SK-N-MC (cell line): ENCODE measurements around the gene PLVAP.
A peak's percentile ranks its signal among the peaks of the same experiment; 100 is the strongest.

Source experiments
- DNase-seq: peaks from one replicate; pipeline ENCODE4 v3.0.0-alpha.2; 2011; ENCODE audit warnings: low read depth, low spot score
- H3K27ac ChIP-seq: fragments of 200-600 bp; sonication (generic); 2 replicates; pipeline ENCODE4 v1.5.1; 2016; ENCODE audit warnings: mixed run types
- H3K36me3 ChIP-seq: fragments of 200-600 bp; sonication (generic); 2 replicates; pipeline ENCODE4 v1.6.1; 2017; ENCODE audit warnings: antibody characterized with exemption, low read length, mixed read lengths; ENCODE audit not compliant: insufficient read depth
- H3K4me3 ChIP-seq: fragments of 200-600 bp; sonication (generic); 2 replicates; pipeline ENCODE4 v1.5.1; 2016
- H3K9ac ChIP-seq: fragments of 200-600 bp; sonication (generic); 2 replicates; pipeline ENCODE4 v1.8.0; 2017; ENCODE audit warnings: mixed run types, mixed read lengths; ENCODE audit not compliant: insufficient read length
- H3K9me3 ChIP-seq: fragments of 200-600 bp; sonication (generic); 2 replicates; pipeline ENCODE4 v1.6.1; 2017; ENCODE audit warnings: low read depth, mild to moderate bottlenecking, antibody characterized with exemption, low read length, moderate library complexity, mixed read lengths
- EZH2 ChIP-seq: fragments of 200-600 bp; sonication (generic); IDR thresholded peaks from one replicate; pipeline ENCODE4 v1.6.1; 2017; ENCODE audit warnings: antibody characterized with exemption
- FOXP2 ChIP-seq: optimal IDR thresholded peaks from 2 replicates; pipeline ENCODE3; 2011; ENCODE audit warnings: mild to moderate bottlenecking, moderate library complexity; ENCODE audit not compliant: insufficient read depth; ENCODE audit errors: extremely low read length, control extremely low read depth
- POLR2AphosphoS5 ChIP-seq: IDR thresholded peaks from 2 replicates; pipeline ENCODE4 v1.6.1; 2012; ENCODE audit warnings: mild to moderate bottlenecking, low read depth, low read length, borderline replicate concordance

PLVAP gene

GRCh38 chr19:17391371-17392151 lies 14.4 kb upstream of the PLVAP start:
- H3K9me3 ChIP-seq = no peaks in the 10 kb centered on the region

DNA sequence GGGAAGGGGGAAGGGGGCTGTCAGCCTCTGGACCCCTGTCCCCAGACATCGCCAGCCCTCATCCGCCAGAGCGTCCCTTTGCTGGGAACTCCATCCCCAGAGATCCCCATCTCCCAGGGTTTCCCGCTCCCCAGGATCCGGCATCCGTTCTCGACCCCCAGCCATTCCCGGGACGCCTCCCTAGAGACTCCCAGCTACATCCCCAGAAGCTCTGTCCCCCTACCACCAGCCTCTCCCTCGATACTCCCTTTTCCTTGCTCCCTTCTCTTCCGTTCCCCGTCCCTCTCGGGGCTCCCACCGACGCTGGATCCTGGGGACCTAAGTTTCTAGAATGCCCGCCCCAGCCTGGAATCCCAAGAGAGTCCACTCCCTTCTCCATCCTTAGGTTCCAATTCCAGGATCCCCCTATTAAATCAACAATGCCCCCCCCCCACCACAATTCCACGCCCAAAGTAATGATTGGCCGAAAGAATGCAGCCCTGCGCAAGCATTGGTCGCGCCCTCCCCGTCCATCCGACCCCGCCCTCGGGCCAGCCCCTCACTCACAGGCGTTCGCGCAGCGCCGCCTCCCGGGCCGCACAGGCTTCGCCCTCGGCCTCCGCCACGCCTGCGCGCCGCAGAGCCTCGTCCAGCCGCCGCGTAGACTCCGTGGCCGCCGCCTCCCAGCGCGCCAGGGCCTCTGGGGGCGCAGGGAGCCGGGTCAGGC lies 13.7 kb upstream of the PLVAP start:
- TF ChIP-seq POLR2AphosphoS5 (peak; percentile 49; the same call in 1 of the 2 replicates), EZH2 (no peak)

More at GRCh38 chr19:17391371-17392151, 14.4 kb upstream of the PLVAP start:
- DNase-seq = no peak
- H3K27ac ChIP-seq = no peak overlapping the region
- peak overlapping the region; percentile 84 for H3K4me3 ChIP-seq
- no peaks in the 10 kb centered on the region for H3K36me3 ChIP-seq
- TF ChIP-seq POLR2AphosphoS5 = no peak
- no peak for TF ChIP-seq FOXP2
- no peak for TF ChIP-seq EZH2
- H3K9ac ChIP-seq = no peak overlapping the region

GRCh38 chr19:17389957-17390664 lies 13.0 kb upstream of the PLVAP start:
- no peak for DNase-seq
- TF ChIP-seq EZH2 (no peak), FOXP2 (no peak), POLR2AphosphoS5 (no peak)
- H3K9me3 ChIP-seq = no peaks in the 10 kb centered on the region
- H3K27ac ChIP-seq = no peak overlapping the region
- H3K4me3 ChIP-seq = peak overlapping the region; percentile 84
- no peaks in the 10 kb centered on the region for H3K36me3 ChIP-seq
- H3K9ac ChIP-seq = no peak overlapping the region

More for the DNA sequence above, 13.7 kb upstream of the PLVAP start:
- Histone ChIP-seq H3K9ac (no peak overlapping the region), H3K36me3 (no peaks in the 10 kb centered on the region), H3K27ac (no peak overlapping the region), H3K4me3 (peak overlapping the region; percentile 84), H3K9me3 (no peaks in the 10 kb centered on the region)
- no peak for DNase-seq

- TF ChIP-seq EZH2 (no peak), POLR2AphosphoS5 (no peak), FOXP2 (no peak)
- H3K9ac ChIP-seq = no peak overlapping the region
- H3K36me3 ChIP-seq = no peaks in the 10 kb centered on the region
- no peak for DNase-seq
- H3K4me3 ChIP-seq = no peak overlapping the region
- H3K27ac ChIP-seq = no peak overlapping the region
- H3K9me3 ChIP-seq = no peaks in the 10 kb centered on the region
Observed at GRCh38 chr19:17389288-17389687, 12.1 kb upstream of the PLVAP start.

GRCh38 chr19:17385878-17386611 lies 8.9 kb upstream of the PLVAP start:
- DNase-seq = no peak
- H3K9ac ChIP-seq = no peak overlapping the region
- H3K4me3 ChIP-seq = no peak overlapping the region
- TF ChIP-seq POLR2AphosphoS5 = no peak
- no peak for TF ChIP-seq FOXP2
- no peak for TF ChIP-seq EZH2
- no peaks in the 10 kb centered on the region for H3K36me3 ChIP-seq
- no peak overlapping the region for H3K27ac ChIP-seq
- no peaks in the 10 kb centered on the region for H3K9me3 ChIP-seq

- no peak overlapping the region for H3K4me3 ChIP-seq
- no peak for DNase-seq
Observed at GRCh38 chr19:17380426-17381138, 3.4 kb upstream of the PLVAP start.

GRCh38 chr19:17379221-17379631 lies 2.1 kb upstream of the PLVAP start:
- Histone ChIP-seq H3K27ac (no peak overlapping the region), H3K9ac (no peak overlapping the region), H3K9me3 (no peaks in the 10 kb centered on the region), H3K4me3 (no peak overlapping the region), H3K36me3 (no peaks in the 10 kb centered on the region)
- TF ChIP-seq FOXP2 (no peak), POLR2AphosphoS5 (no peak), EZH2 (no peak)
- no peak for DNase-seq

More at GRCh38 chr19:17380426-17381138, 3.4 kb upstream of the PLVAP start:
- H3K9ac ChIP-seq = no peak overlapping the region
- H3K36me3 ChIP-seq = no peaks in the 10 kb centered on the region
- no peak for TF ChIP-seq POLR2AphosphoS5
- TF ChIP-seq EZH2 = no peak
- no peak for TF ChIP-seq FOXP2
- H3K27ac ChIP-seq = no peak overlapping the region
- H3K9me3 ChIP-seq = no peaks in the 10 kb centered on the region

- no peaks in the 10 kb centered on the region for H3K9me3 ChIP-seq
- H3K27ac ChIP-seq = no peak overlapping the region
- H3K4me3 ChIP-seq = no peak overlapping the region
- H3K9ac ChIP-seq = no peak overlapping the region
- no peak for DNase-seq
- H3K36me3 ChIP-seq = no peaks in the 10 kb centered on the region
- no peak for TF ChIP-seq FOXP2
- TF ChIP-seq EZH2 = no peak
- no peak for TF ChIP-seq POLR2AphosphoS5
Observed at GRCh38 chr19:17378271-17378670, 1.1 kb upstream of the PLVAP start.
